Endometrium (tissue), 2 donors: ENCODE measurements around the gene SEPTIN8.

Experiments
- FAIRE-seq: peaks from 2 replicates; lab custom pipeline; 2012; peaks lifted over from hg19 to GRCh38; lab: Jason Lieb, UNC
- donor health status: control.
- donor health status: control.

Gene SEPTIN8

GRCh38 chr5:132780577-132780976 is 3.5 kb upstream of the SEPTIN8 start:
- FAIRE-seq: no peak

- FAIRE-seq: no peak
Measured at GRCh38 chr5:132779961-132780360, 2.9 kb upstream of the SEPTIN8 start.

GRCh38 chr5:132778856-132779255 is 1.8 kb upstream of the SEPTIN8 start:
- FAIRE-seq: no peak

GRCh38 chr5:132778129-132778528 is 1.1 kb upstream of the SEPTIN8 start:
- FAIRE-seq: no peak

GRCh38 chr5:132776938-132777208 is 166 bp downstream of the SEPTIN8 start:
- no peak for FAIRE-seq

- FAIRE-seq: no peak
Measured at GRCh38 chr5:132776131-132776937, 705 bp downstream of the SEPTIN8 start.

GRCh38 chr5:132775476-132775961 is 1.5 kb downstream of the SEPTIN8 start:
- no peak for FAIRE-seq

- no peak for FAIRE-seq
Measured at GRCh38 chr5:132774896-132775295, 2.1 kb downstream of the SEPTIN8 start.

GRCh38 chr5:132774406-132774805 is 2.6 kb downstream of the SEPTIN8 start:
- no peak for FAIRE-seq

- FAIRE-seq: no peak
Measured at GRCh38 chr5:132773601-132774355, 3.3 kb downstream of the SEPTIN8 start.

- FAIRE-seq: no peak
Measured at GRCh38 chr5:132773114-132773513, 3.9 kb downstream of the SEPTIN8 start.

GRCh38 chr5:132772291-132773070 is 4.6 kb downstream of the SEPTIN8 start:
- FAIRE-seq: no peak

GRCh38 chr5:132771503-132771998 is 5.5 kb downstream of the SEPTIN8 start:
- no peak for FAIRE-seq

- FAIRE-seq: no peak
Measured at GRCh38 chr5:132770476-132771159, 6.4 kb downstream of the SEPTIN8 start.

GRCh38 chr5:132768485-132768868 is 8.6 kb downstream of the SEPTIN8 start:
- FAIRE-seq: no peak

- no peak for FAIRE-seq
Measured at GRCh38 chr5:132767150-132767549, 9.9 kb downstream of the SEPTIN8 start.

- FAIRE-seq: no peak
Measured at GRCh38 chr5:132766806-132767055, 10.3 kb downstream of the SEPTIN8 start.

GRCh38 chr5:132766020-132766805 is 10.8 kb downstream of the SEPTIN8 start:
- no peak for FAIRE-seq

GRCh38 chr5:132765311-132766019 is 11.6 kb downstream of the SEPTIN8 start:
- FAIRE-seq: no peak

- no peak for FAIRE-seq
Measured at GRCh38 chr5:132764671-132765238, 12.3 kb downstream of the SEPTIN8 start.
